ENCODE measurements around the gene LCORL. TPM values are rescaled to one million over a fixed set of nuclear protein-coding genes. Genes with fewer than 3 reads are reported as not detected.

Gene LCORL
- total RNA-seq, 1 experiment from 2014 or later = 18.0 TPM

GRCh38 chr4:17981063-17981462 is 40.5 kb downstream of the LCORL start:
- DNase-seq (ENCODE audit: low read depth, low spot score) = no peak

More at GRCh38 chr4:17981063-17981462, 40.5 kb downstream of the LCORL start:
- POLR2A ChIA-PET = no interaction called here
- no TSS peak for BruUV-seq (replicated peaks)
- Histone ChIP-seq H3K9me2 (ENCODE audit: insufficient read depth) (no peaks in the 10 kb centered on the region), H3K36me3 (ENCODE audit: control insufficient read depth in 1 of 2, insufficient read depth in 2 of 2, low read length in 2 of 2) (no peaks in the 10 kb centered on the region), H3K4me1 (ENCODE audit: control insufficient read depth in 1 of 2, insufficient read depth in 2 of 2, low read length in 2 of 2) (no peaks in the 10 kb centered on the region), H4K20me1 (ENCODE audit: insufficient read depth) (no peaks in the 10 kb centered on the region), H3K27me3 (ENCODE audit: insufficient read depth, low read length) (no peaks in the 10 kb centered on the region), H3K4me3 (replicated peaks in 1 of 2; ENCODE audit: low read depth in 1 of 2, low read length in 2 of 2) (no peak overlapping the region), H3K79me2 (ENCODE audit: insufficient read depth, low read length) (peaks cover 13% of the 10 kb centered on the region), H3K4me2 (ENCODE audit: low read length) (no peak overlapping the region), H2AFZ (ENCODE audit: low read depth, low read length, poor library complexity, severe bottlenecking) (no peak overlapping the region), H3K27ac (ENCODE audit: low read depth, low read length) (no peak overlapping the region), H3K9me3 (ENCODE audit: control insufficient read depth in 1 of 2, insufficient read depth in 1 of 2, low read depth in 1 of 2, low read length in 2 of 2) (peaks cover under 1 to 6% of the 10 kb centered on the region in 2 experiments; a peak in 1 of 4 replicates), H3K9ac (ENCODE audit: low read length) (no peak overlapping the region)
- intact Hi-C loops (cut with micrococcal nuclease) = no loop called here
- RAD21 ChIA-PET (ENCODE audit: low non-redundant PET in 1 of 2, low total read pairs in 2 of 2, uncharacterized antibody in 2 of 2, unreplicated experiment in 2 of 2) = no interaction called here
- CTCF ChIA-PET = no interaction called here
- no peak for TF ChIP-seq POLR2A (IDR thresholded peaks at IDR 0.05; ENCODE audit: borderline replicate concordance, extremely low read depth, insufficient read depth, insufficient read length)
- no peak for TF ChIP-seq YY1 (IDR thresholded peaks at IDR 0.05; ENCODE audit: extremely low read depth, insufficient replicate concordance, low read depth, low read length)
- no peak for TF ChIP-seq CEBPB (IDR thresholded peaks at IDR 0.05; ENCODE audit: low read depth)
- no peak for TF ChIP-seq POLR2AphosphoS5 (IDR thresholded peaks at IDR 0.05; ENCODE audit: low read depth, low read length)
- TF ChIP-seq ZBTB33 (IDR thresholded peaks at IDR 0.05; ENCODE audit: extremely low read depth, insufficient replicate concordance, low read length) = no peak
- no peak for TF ChIP-seq TCF7L2 (IDR thresholded peaks at IDR 0.05; ENCODE audit: borderline replicate concordance, extremely low read depth, insufficient read depth, insufficient read length)
- TF ChIP-seq EGR1 (IDR thresholded peaks at IDR 0.05; ENCODE audit: low read depth) = no peak
- TF ChIP-seq MAX (IDR thresholded peaks at IDR 0.05) = no peak
- no peak for TF ChIP-seq FOSL1 (IDR thresholded peaks at IDR 0.05; ENCODE audit: low read depth)
- no peak for TF ChIP-seq ZFX (IDR thresholded peaks at IDR 0.05)
- TF ChIP-seq EZH2phosphoT487 (IDR thresholded peaks at IDR 0.05; ENCODE audit: borderline replicate concordance) = no peak
- TF ChIP-seq JUND (IDR thresholded peaks at IDR 0.05) = no peak
- no peak for TF ChIP-seq EZH2 (IDR thresholded peaks at IDR 0.05)
- no peak for TF ChIP-seq SP1 (IDR thresholded peaks at IDR 0.05; ENCODE audit: low read depth)
- no peak for TF ChIP-seq ATF3 (IDR thresholded peaks at IDR 0.05)
- no peak for TF ChIP-seq SIN3A (IDR thresholded peaks at IDR 0.05; ENCODE audit: low read depth)
- TF ChIP-seq CTCF (IDR thresholded peaks at IDR 0.05 in 2 of 3, conservative IDR thresholded peaks at IDR 0.05 in 1 of 3; ENCODE audit: borderline replicate concordance in 1 of 3, insufficient read depth in 1 of 3, low read depth in 2 of 3, low read length in 2 of 3) = no peak
- TF ChIP-seq ZNF274 (IDR thresholded peaks at IDR 0.05; ENCODE audit: low read depth, low read length) = no peak
- no peak for TF ChIP-seq CBX3 (IDR thresholded peaks at IDR 0.05; ENCODE audit: low read depth)
- no peak for TF ChIP-seq RAD21 (IDR thresholded peaks at IDR 0.05; ENCODE audit: low read depth)
- no peak for ATAC-seq

All from HCT116 (cell line).